GM19023 (cell line): ENCODE data around the gene MYH3.

Experiments used
- ATAC-seq: cut with Tn5 transposase; IDR thresholded peaks from one replicate; pipeline ENCODE4 v1.9.1; 2021; ENCODE audit warnings: mild to moderate bottlenecking, moderate library complexity; ENCODE audit not compliant: unreplicated experiment

The MYH3 gene

GRCh38 chr17:10614536-10615155 lies 42.5 kb downstream of the MYH3 start:
- ATAC-seq, result no peak

DNA sequence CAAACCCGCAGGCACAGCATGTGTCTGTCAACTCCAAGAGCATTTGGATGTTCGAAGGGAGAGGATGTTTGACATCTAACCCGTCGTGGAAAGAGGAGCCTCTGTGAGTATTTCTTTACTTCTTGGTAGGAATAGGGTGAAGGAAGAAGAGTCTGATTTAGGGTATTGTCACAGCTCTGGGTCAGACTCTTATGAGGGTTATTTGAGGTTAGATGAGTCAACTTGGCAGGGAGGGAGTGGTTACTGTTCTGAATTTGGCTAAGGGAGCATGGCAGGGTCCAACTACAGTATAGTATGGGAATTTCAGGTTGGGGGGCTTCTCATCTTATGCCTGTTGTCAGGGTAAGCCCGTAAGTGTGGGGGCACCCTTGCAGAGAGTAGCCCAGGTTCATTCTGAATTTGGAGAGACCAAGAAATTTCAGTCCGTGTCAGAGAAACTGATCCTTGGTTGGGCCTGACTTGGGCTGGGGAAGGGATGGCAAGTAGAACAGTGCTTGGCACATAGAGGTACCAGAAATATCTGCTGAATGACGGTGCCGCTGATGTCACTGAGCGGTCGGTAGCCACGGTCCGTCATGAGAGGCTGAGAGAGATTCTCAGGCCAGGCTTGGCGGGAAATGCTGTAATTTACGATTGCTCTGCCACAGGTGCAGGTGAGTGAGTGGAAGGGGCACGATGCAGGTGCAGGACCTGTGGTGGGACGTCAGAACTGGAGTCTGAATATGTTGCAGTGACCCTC lies 43.2 kb downstream of the MYH3 start:
- ATAC-seq, result no peak

DNA sequence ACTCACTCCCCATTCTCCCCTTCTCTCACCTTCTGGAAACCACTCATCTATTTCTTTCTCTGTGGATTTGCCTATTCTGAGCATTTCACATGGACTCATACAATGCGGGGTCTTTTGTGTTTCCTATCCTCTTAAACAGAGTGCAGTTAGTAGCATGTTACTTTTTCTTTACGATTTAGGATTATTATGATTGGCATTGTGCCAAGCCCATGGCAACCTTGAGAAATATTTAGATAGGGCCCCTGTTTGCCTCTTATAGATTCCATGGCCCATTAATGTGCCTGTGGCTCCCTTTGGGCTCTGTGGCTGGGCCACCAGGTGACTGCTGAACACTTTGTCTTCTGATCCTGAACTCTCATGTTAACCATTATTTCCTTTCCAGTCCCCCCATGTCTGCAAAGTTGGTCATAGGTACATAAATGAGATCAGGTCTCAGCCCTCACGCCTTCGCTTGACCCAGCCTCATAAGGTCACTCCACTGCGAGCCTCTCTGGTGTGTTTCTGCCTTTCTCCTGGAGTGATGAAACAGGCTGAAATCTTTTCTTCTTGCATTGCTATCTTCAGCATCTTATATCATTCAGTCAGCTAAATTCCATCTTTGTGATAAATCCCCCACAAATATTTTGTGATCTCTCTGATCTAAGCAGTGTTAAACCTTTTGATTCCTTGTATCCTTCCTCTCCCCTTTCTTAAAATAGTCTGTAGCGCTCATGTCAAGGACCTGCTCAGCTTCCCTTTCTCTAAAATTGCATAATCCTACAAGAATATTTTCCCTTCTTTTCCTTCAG lies 44.0 kb downstream of the MYH3 start:
- ATAC-seq, result no peak

DNA sequence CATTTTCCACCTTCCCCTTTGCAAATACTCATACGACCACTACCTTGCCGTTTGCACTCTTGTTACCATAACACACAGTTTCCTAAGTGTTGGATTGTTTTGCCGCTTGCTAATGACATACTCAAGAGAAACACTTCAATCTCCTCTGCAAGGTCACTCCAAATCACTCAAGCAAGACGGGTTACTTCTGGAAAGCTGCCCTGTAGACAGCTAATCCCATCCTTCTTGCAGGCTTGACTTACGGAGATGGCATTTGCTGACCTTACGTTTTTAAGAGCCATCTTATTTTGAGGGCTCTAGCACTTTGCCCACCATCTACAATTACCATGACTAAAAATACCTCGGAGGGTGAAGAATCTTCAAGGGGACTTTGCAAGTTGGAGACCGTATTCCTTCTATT lies 46.2 kb downstream of the MYH3 start:
- no peak for ATAC-seq

GRCh38 chr17:10608244-10608643 lies 48.9 kb downstream of the MYH3 start:
- no peak for ATAC-seq

GRCh38 chr17:10606110-10606509 lies 51.0 kb downstream of the MYH3 start:
- ATAC-seq, result no peak

DNA sequence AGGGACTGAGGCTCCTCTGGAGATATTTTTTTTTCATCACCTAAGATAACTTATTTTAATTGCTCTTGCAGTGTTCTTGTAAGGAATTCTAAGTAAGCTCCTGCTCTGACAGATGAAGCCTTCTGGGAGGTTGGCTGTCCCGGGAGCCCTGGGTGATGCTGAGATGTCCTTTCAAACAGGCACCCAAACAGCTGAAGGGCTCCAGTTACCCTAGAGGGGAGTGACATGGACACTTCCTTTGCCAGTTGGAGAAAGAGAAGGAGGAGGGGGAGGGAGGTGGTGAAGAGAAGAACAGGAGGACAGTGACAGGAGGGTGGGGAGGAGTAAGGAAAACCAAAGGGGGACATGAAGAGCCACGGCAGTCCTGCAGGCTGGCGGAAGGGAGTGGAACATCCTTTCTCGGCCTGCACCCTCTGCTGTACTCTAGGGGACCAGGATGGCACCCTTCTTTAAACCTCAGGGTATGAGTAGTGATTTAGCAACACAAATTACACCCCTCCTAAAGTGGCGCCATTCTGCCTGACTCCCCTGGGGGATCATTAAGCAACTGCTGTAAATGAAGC lies 51.8 kb downstream of the MYH3 start:
- no peak for ATAC-seq

DNA sequence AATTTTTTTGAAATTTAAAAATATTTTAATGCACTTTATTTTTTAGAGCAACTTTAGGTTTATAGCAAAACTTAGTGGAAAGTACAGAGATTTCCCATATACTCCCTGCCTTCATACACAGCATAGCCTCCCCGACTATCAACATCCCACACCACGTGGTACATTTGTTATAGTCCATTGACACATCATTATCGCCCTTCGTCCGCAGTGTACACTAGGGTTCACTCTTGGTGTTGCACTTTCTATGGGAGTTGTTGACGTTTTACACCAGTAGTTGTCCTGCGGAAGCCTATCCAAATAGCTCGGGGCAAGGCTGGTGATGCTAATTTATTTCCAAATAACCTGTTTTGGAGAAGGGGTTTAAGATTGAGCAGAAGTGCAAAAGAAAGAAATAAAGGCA lies 52.6 kb downstream of the MYH3 start:
- no peak for ATAC-seq

DNA sequence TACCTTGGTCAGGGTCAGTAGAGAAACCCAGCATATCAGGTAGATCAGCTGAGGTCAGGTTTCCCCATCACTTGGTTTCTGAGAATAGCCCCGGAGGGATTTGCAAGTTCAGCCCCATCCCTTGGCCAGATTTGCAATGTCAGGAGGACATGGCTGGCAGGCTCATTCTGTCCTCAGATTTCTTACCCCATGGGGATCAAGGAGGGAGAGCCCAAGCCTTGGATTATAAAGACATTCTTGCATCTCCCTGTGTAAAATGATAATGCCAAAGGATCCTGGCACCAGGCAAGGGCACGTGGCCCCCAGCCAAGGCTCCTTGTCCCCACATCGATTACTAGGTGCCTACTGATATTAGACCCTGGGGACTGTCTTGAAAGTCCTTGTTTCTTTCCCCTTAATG lies 53.2 kb downstream of the MYH3 start:
- no peak for ATAC-seq

DNA sequence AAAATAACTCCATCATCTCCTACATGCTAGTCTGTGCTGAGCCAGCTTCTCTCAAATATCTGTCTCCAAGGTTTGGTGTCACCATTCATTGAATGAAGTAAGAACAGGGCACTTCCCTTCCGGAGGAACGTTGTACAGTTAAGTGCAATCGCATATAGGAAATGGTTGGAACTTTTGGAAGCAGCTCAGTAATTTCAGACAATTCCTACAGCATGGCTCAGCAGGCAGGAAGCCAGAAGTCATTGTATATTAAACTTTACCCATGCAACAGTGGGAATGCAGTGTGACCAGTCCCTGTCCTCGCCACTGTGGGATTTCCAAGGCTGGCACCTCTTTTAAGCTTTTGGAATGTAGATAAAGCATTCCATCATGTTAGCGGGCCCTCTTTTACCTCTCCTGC lies 56.5 kb downstream of the MYH3 start:
- no peak for ATAC-seq

GRCh38 chr17:10598621-10599020 lies 58.5 kb downstream of the MYH3 start:
- ATAC-seq, result no peak

DNA sequence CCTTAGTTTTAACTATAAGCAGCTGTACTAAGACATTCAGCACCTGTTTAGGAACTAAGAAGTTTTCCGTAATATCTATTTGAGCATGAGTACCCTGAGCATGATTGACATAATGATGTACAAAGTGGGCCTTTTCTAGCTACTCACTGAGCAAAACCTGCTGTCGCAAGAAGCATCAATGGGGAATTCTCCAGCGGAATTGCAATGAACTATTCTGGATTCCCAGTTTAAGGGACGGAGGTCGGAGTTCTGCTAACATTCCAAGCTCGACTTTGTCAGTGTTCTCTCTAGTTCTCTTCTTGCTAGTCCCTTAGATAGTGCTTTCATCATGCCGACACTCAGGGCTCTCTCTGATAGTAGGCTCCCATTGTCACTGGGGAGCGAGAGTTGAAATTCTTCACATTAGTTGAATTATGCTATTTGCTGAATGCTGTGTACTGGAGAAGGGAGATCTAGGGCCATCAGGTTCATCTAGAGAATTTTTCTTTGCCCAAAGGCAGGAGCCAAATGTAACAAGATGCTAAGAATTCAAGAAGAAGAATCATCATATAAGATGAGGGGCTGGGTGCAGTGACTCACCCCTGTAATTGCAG lies 67.5 kb downstream of the MYH3 start:
- ATAC-seq, result no peak

DNA sequence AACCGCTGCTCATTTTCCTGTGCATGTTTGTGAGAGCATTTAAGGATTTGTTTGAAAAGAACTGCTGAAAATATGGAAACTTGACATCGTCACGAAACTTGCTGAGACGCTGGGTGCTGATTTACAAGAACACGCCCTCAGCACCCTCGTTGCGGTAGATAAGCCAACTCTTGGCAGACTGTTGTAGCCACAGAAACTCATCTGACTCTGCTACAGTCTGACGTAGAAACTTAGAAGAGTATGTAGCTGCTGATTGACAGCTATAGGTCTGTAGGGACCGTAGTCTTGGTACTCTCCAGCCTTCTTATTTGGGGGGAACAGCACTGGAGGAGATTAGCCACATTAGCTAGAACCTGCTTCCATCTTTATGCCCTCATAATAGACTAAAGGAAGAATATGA lies 71.6 kb downstream of the MYH3 start:
- no peak for ATAC-seq

GRCh38 chr17:10583834-10584233 lies 73.3 kb downstream of the MYH3 start:
- no peak for ATAC-seq

DNA sequence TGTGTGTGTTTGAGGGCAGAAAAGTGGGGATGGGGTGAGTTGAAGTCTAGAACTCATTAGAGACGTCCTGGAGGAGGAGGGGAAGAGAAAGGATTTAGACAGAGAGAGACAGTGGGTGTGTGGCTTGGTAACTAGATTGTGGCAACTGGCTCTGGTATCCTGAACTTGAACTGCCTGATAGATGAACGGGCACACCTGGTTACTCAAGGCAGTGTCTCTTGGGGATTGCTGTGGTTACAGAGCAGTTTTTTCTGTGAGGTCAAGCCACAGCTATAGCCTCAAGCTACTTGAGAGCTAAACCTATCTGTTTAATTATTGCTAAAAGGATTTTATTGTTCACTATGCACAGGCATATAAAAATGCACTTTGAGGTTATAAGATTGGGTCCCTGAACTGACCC lies 77.8 kb downstream of the MYH3 start:
- no peak for ATAC-seq
